Measurements from ENCODE around the gene STRA8. TPM values are rescaled to one million over a fixed set of nuclear protein-coding genes. Genes with fewer than 3 reads are reported as not detected.
"Not testable (repeated sequence)": the region's sequence is repeated elsewhere in the genome, so short reads cannot be mapped to it uniquely, and the experiment has no call there.

STRA8 gene
- polyA plus RNA-seq, 1 donor from 2014 or later: not detected

DNA sequence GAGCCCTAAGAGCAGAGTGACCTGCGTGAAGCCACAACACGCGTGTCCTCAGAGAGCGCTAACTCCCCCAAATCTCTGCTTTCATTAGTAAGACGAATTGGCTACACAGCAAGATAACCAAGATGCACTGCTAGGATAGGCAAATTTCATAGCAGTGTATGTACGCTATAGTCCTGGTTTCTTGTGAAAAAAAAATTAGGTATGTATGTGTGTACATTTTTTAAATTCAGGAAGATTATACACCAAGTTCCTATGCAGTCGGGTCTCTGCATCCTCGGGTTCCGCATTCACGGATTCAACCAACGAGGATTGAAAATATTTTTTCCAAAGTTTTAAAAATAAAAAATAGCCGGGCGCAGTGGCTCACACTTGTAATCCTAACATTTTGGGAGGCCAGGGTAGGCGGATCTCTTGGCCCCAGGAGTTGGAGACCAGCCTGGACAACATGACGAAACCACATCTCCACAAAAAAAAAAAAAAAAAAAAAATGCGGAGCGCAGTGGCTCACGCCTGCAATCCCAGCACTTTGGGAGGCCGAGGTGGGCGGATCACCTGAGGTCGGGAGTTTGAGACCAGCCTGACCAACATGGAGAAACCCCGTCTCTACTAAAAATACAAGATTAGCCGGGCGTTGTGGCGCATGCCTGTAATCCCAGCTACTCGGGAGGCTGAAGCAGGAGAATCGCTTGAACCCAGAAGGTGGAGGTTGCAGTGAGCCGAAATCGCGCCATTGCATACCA, 21.5 kb upstream of the STRA8 start:
- H3K9me2 ChIP-seq (ENCODE audit: insufficient read depth, low read length); H3K79me2 ChIP-seq (replicated peaks; ENCODE audit: insufficient read depth, low read length); H4K20me1 ChIP-seq (ENCODE audit: insufficient read depth); H3K27me3 ChIP-seq (ENCODE audit: insufficient read depth, low read depth, low read length); H3K9me3 ChIP-seq (ENCODE audit: low read length); H3F3A ChIP-seq (ENCODE audit: insufficient read depth, low read length, poor library complexity, severe bottlenecking); H3K36me3 ChIP-seq (ENCODE audit: insufficient read depth, low read length): not testable (repeated sequence)
- Histone ChIP-seq H2AFZ (ENCODE audit: low read depth, low read length) (peak overlapping the region; percentile 91), H3K27ac (ENCODE audit: low read length) (peak overlapping the region; percentile 72), H3K9ac (ENCODE audit: low read length) (peak overlapping the region; percentile 80), H3K4me2 (ENCODE audit: low read length) (peak overlapping the region; percentile 62), H3K4me3 (ENCODE audit: low read length) (peak overlapping the region; percentile 73)

DNA sequence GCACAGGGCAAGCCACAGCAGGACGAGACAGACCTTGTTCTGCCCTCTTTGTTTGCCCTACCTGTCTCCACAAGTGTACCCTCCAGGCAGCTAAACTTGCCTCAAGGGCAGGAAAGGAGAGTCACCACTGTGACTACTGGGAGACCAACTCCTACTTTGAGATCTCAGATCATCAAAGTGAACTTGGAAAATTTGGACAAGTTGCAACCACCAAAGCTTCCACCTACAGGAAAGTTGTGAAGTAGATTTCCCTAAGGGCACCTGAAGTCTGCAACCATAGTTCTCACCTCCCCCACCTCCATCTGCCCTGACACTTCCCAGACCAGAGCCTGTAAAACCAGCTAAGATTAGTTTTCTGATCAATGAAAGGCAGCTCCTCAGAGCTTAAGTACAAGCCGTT, 19.8 kb upstream of the STRA8 start:
- Histone ChIP-seq H3K9me3 (ENCODE audit: low read length) (no peaks in the 10 kb centered on the region), H3K79me2 (replicated peaks; ENCODE audit: insufficient read depth, low read length) (no peaks in the 10 kb centered on the region), H3K27me3 (ENCODE audit: insufficient read depth, low read depth, low read length) (no peaks in the 10 kb centered on the region), H3K27ac (ENCODE audit: low read length) (no peak overlapping the region), H3F3A (ENCODE audit: insufficient read depth, low read length, poor library complexity, severe bottlenecking) (no peaks in the 10 kb centered on the region), H3K36me3 (ENCODE audit: insufficient read depth, low read length) (no peaks in the 10 kb centered on the region), H2AFZ (ENCODE audit: low read depth, low read length) (no peak overlapping the region), H3K4me2 (ENCODE audit: low read length) (no peak overlapping the region), H3K9ac (ENCODE audit: low read length) (no peak overlapping the region), H4K20me1 (ENCODE audit: insufficient read depth) (no peaks in the 10 kb centered on the region), H3K9me2 (ENCODE audit: insufficient read depth, low read length) (no peaks in the 10 kb centered on the region), H3K4me3 (ENCODE audit: low read length) (no peak overlapping the region)
- TF ChIP-seq EZH2 (IDR thresholded peaks at IDR 0.05; ENCODE audit: borderline replicate concordance, insufficient read depth, low read length, poor library complexity, severe bottlenecking): no peak
- no peak for TF ChIP-seq POLR2AphosphoS5 (IDR thresholded peaks at IDR 0.05)
- no peak for TF ChIP-seq TAF1 (IDR thresholded peaks at IDR 0.05; ENCODE audit: low read depth)
- TF ChIP-seq SMC3 (conservative IDR thresholded peaks at IDR 0.05; ENCODE audit: poor library complexity): no peak
- no peak for TF ChIP-seq EP300 (conservative IDR thresholded peaks at IDR 0.05; ENCODE audit: poor library complexity, severe bottlenecking)
- TF ChIP-seq RAD21 (conservative IDR thresholded peaks at IDR 0.05): no peak
- TF ChIP-seq, protein P1, sequence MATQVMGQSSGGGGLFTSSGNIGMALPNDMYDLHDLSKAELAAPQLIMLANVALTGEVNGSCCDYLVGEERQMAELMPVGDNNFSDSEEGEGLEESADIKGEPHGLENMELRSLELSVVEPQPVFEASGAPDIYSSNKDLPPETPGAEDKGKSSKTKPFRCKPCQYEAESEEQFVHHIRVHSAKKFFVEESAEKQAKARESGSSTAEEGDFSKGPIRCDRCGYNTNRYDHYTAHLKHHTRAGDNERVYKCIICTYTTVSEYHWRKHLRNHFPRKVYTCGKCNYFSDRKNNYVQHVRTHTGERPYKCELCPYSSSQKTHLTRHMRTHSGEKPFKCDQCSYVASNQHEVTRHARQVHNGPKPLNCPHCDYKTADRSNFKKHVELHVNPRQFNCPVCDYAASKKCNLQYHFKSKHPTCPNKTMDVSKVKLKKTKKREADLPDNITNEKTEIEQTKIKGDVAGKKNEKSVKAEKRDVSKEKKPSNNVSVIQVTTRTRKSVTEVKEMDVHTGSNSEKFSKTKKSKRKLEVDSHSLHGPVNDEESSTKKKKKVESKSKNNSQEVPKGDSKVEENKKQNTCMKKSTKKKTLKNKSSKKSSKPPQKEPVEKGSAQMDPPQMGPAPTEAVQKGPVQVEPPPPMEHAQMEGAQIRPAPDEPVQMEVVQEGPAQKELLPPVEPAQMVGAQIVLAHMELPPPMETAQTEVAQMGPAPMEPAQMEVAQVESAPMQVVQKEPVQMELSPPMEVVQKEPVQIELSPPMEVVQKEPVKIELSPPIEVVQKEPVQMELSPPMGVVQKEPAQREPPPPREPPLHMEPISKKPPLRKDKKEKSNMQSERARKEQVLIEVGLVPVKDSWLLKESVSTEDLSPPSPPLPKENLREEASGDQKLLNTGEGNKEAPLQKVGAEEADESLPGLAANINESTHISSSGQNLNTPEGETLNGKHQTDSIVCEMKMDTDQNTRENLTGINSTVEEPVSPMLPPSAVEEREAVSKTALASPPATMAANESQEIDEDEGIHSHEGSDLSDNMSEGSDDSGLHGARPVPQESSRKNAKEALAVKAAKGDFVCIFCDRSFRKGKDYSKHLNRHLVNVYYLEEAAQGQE (IDR thresholded peaks at IDR 0.05; ENCODE audit: borderline replicate concordance): no peak
- TF ChIP-seq, protein P2, sequence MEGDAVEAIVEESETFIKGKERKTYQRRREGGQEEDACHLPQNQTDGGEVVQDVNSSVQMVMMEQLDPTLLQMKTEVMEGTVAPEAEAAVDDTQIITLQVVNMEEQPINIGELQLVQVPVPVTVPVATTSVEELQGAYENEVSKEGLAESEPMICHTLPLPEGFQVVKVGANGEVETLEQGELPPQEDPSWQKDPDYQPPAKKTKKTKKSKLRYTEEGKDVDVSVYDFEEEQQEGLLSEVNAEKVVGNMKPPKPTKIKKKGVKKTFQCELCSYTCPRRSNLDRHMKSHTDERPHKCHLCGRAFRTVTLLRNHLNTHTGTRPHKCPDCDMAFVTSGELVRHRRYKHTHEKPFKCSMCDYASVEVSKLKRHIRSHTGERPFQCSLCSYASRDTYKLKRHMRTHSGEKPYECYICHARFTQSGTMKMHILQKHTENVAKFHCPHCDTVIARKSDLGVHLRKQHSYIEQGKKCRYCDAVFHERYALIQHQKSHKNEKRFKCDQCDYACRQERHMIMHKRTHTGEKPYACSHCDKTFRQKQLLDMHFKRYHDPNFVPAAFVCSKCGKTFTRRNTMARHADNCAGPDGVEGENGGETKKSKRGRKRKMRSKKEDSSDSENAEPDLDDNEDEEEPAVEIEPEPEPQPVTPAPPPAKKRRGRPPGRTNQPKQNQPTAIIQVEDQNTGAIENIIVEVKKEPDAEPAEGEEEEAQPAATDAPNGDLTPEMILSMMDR (IDR thresholded peaks at IDR 0.05; ENCODE audit: poor library complexity, severe bottlenecking): no peak
- TF ChIP-seq MXI1 (conservative IDR thresholded peaks at IDR 0.05; ENCODE audit: poor library complexity, severe bottlenecking): no peak

Data from neural cell (in vitro differentiated cells).